Loucy (cell line): ENCODE measurements around the gene SSTR1.

Experiments used
- CTCF ChIP-seq: fragments of 200-600 bp; sonication (generic); conservative IDR thresholded peaks from 2 replicates; pipeline ENCODE4 v1.5.1; 2014; ENCODE audit warnings: mild to moderate bottlenecking, antibody characterized with exemption, low read length
- EZH2phosphoT487 ChIP-seq: fragments of 200-600 bp; IDR thresholded peaks from 2 replicates; pipeline ENCODE4 v1.6.1; 2018; ENCODE audit warnings: antibody characterized with exemption, mild to moderate bottlenecking, moderate library complexity, borderline replicate concordance

- no peak for TF ChIP-seq CTCF
- no peak for TF ChIP-seq EZH2phosphoT487
Observed at GRCh38 chr14:38210587-38211216, 3.0 kb downstream of the SSTR1 start.
